Psoas muscle (tissue), 8 donors: ENCODE results near the gene COL5A1. TPM values are rescaled to one million over a fixed set of nuclear protein-coding genes. Genes with fewer than 3 reads are reported as not detected.

Experiments
- ATAC-seq, 4 donors: fragments of 200-7000 bp; cut with Tn5 transposase; one replicate each; pipeline ENCODE4 v1.9.1; 2020; ENCODE audit warnings: moderate library complexity in 3 of 4, mild to moderate bottlenecking in 2 of 4
- DNase-seq, 2 donors: peaks; one replicate each; pipeline ENCODE4 v3.0.0-alpha.2; 2020
- H3K27ac ChIP-seq: fragments of 200-600 bp; one replicate; pipeline ENCODE4 v1.8.0; 2022
- H3K27me3 ChIP-seq, 3 donors: fragments of 200-600 bp in 1 of 3; one replicate each; pipeline versions ENCODE4 v1.6.1 to v1.8.0; 2013 to 2022; ENCODE audit warnings: low read length in 2 of 3, mild to moderate bottlenecking in 2 of 3, moderate library complexity in 1 of 3; ENCODE audit not compliant: insufficient read depth in 3 of 3
- H3K36me3 ChIP-seq, 2 donors: fragments of 200-600 bp in 1 of 2; one replicate each; pipeline versions ENCODE4 v1.6.1 to v1.8.0; 2013 to 2022; ENCODE audit warnings: low read depth in 1 of 2, mild to moderate bottlenecking in 1 of 2, moderate library complexity in 1 of 2; ENCODE audit not compliant: insufficient read depth in 1 of 2
- H3K4me1 ChIP-seq: fragments of 200-600 bp; one replicate; pipeline ENCODE4 v1.8.0; 2022
- H3K4me3 ChIP-seq: fragments of 200-600 bp; one replicate; pipeline ENCODE4 v1.8.0; 2022; ENCODE audit warnings: mild to moderate bottlenecking
- H3K9me3 ChIP-seq: fragments of 200-600 bp; one replicate; pipeline ENCODE4 v1.8.0; 2022
- WGBS, 3 donors: extraction: QIAGEN DNeasy Blood & Tissue Kit; methylation state at CpG; one replicate each; pipeline versions ENCODE4 v1.1.6 to v1.1.7; 2013; 5-methylcytosine and 5-hydroxymethylcytosine counted together
- intact Hi-C, 2 donors: fragments of 100-400 bp; cut with DNase I; formaldehyde crosslinking; loops; one replicate each; pipeline versions ENCODE4 v1.11.0 to v1.14.2; 2022
- polyA plus RNA-seq, 3 donors: library from polyadenylated mRNA; stranded (reverse); fragments of 200-250 nt; gene quantifications; one replicate each; pipeline ENCODE4 v1.2.3, GENCODE V29; 2013
- total RNA-seq, 4 donors: library from RNA; stranded (reverse); fragmentation: NEBNext Ultra II Directional in 2 of 4; extraction: Animal tissue kit (Norgen Biotek cat#: 25700) in 2 of 4; gene quantifications; one replicate each; pipeline versions ENCODE4 v1.2.1 to v1.2.4, GENCODE V29; 2021 to 2023
- TF ChIP-seq, protein P1 (sequence below): fragments of 200-600 bp; IDR thresholded peaks from one replicate; pipeline ENCODE4 v1.8.0; 2022; ENCODE audit warnings: antibody characterized with exemption
- donor health status: healthy with polysubstance abuse.
- donor health status: DM: no; HTN: no; CAD: no; lungs with moderate emphysema.
- donor health status: Bipolar disorder and iron deficiency.
- donor health status: healthy.
- donor health status: DM: yes; HTN: yes; CAD: no.
- donor health status: DM: no; HTN: no; CAD: no.
- donor health status: DM: no; HTN: no; CAD: no.
- donor health status: DM: yes; HTN: yes; CAD: no.

The COL5A1 gene
- total and polyA plus RNA-seq, 7 donors, result 1.7 to 11.3 (median 3.4) TPM

DNA sequence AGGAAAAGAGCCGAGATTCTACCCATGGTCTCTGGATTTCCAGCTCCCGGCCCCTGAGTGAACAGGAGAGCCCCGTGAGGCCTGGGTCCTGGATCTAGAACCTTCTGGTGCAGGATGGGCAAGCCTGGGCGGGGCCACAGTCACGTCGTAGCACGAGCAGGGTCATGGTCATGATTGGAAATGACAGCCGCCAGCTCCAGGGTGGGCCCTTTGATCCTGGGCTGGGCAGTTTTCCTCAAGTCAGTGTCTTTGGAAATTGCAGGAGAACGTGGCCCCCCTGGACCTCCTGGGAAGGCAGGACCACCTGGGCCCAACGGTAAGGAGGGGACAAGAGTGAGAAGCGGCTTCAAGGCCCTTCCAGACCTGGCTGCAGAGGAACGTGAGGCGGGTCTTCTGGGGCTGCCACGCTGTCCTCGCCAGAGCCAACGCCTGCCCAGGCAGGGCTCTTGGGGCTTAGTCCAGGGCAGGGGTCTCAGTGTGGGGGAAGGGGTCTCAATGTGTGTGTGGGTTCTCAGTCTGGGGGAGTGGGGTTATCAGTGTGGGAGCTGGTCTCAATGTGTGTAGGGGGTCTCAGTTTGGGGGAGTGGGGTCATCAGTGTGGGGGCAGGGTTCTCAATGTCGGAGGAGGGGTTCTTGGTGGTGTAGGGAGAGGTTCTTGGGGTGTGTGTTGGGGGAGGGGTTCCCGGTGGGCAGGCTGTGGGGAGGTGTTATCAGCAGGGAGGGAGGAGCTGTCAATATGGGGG lies 241.6 kb downstream of the COL5A1 start:
- H3K4me3 ChIP-seq, result no peak overlapping the region
- no peaks in the 10 kb centered on the region for H3K9me3 ChIP-seq
- H3K27me3 ChIP-seq, result peaks cover 0 to 25% (median 3%) of the 10 kb centered on the region in 3 donors
- 83 to 90% (median 89%) methylated on average over 18 of the region's 18 CpGs for WGBS, 3 donors
- intact Hi-C loops, result no loop called here
- DNase-seq, result no peak
- ATAC-seq, result no peak
- H3K36me3 ChIP-seq, result no peaks in the 10 kb centered on the region
- TF ChIP-seq, protein P1, sequence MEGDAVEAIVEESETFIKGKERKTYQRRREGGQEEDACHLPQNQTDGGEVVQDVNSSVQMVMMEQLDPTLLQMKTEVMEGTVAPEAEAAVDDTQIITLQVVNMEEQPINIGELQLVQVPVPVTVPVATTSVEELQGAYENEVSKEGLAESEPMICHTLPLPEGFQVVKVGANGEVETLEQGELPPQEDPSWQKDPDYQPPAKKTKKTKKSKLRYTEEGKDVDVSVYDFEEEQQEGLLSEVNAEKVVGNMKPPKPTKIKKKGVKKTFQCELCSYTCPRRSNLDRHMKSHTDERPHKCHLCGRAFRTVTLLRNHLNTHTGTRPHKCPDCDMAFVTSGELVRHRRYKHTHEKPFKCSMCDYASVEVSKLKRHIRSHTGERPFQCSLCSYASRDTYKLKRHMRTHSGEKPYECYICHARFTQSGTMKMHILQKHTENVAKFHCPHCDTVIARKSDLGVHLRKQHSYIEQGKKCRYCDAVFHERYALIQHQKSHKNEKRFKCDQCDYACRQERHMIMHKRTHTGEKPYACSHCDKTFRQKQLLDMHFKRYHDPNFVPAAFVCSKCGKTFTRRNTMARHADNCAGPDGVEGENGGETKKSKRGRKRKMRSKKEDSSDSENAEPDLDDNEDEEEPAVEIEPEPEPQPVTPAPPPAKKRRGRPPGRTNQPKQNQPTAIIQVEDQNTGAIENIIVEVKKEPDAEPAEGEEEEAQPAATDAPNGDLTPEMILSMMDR, result no peak
- H3K27ac ChIP-seq, result no peak overlapping the region
- H3K4me1 ChIP-seq, result no peaks in the 10 kb centered on the region

DNA sequence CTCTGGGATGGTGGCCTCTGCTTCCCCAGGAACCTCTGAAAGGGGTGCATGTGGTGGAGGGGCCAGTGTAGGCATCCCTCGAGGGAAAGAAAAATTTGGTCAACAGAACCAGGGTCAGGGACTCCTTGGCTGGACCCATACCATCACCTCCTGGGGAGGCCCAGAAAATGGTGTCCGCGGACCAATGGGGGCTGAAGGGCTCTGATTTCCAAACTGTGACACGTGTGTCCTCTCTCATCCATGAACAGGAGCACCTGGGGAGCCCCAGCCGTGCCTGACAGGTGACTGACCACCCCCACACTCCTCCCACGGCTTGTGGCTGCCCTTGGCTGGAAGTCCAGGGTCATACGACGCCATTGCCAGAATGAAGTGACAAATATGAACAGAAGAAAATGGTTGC lies 242.9 kb downstream of the COL5A1 start:
- ATAC-seq (no peak), DNase-seq (no peak)
- 83 to 87% (median 83%) methylated on average over 8 of the region's 8 CpGs for WGBS, 3 donors
- TF ChIP-seq, protein P1, result no peak
- no peaks in the 10 kb centered on the region for H3K36me3 ChIP-seq
- no peaks in the 10 kb centered on the region for H3K4me1 ChIP-seq
- no peak overlapping the region for H3K27ac ChIP-seq
- H3K9me3 ChIP-seq, result no peaks in the 10 kb centered on the region
- no peak overlapping the region for H3K4me3 ChIP-seq
- intact Hi-C loops, result no loop called here
- peaks cover 0 to 21% (median 3%) of the 10 kb centered on the region in 3 donors for H3K27me3 ChIP-seq

DNA sequence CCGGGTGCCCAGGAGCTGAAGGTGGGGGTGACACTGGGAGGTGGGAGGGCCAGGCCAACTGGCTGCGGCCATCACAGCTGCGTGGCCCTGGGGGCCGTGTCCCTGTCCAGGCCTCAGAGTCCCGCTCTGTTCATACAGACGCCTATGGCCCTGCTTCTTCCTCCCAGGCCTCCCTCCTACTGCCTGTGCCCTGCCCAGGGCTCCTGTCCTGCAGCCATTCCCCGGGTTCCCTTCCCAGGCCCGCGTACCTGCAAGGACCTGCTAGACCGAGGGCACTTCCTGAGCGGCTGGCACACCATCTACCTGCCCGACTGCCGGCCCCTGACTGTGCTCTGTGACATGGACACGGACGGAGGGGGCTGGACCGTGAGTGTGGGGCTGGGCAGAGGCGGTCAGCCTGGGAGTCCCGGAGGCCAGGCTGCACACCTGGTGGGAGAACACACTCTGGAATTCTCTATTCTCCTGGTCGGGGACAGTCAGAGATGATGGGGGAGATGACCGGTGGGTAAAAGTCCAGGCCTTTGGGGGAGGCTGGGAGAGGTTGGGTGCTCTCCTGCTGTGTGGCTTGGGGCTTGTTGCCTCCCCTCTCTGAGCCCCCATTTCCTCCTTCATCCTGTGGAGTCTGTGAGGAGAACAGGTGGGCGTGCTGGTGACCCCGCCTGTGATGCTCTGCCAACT lies 243.5 kb downstream of the COL5A1 start:
- Histone ChIP-seq H3K9me3 (no peaks in the 10 kb centered on the region), H3K27me3 (peaks cover 0 to 17% (median 3%) of the 10 kb centered on the region in 3 donors), H3K27ac (no peak overlapping the region), H3K4me3 (no peak overlapping the region), H3K36me3 (no peaks in the 10 kb centered on the region), H3K4me1 (no peaks in the 10 kb centered on the region)
- intact Hi-C loops, result no loop called here
- WGBS, 3 donors, result 91 to 93% (median 93%) methylated on average over 21 to 22 of the region's 22 CpGs
- ATAC-seq, result no peak
- TF ChIP-seq, protein P1, result no peak
- DNase-seq, result no peak

DNA sequence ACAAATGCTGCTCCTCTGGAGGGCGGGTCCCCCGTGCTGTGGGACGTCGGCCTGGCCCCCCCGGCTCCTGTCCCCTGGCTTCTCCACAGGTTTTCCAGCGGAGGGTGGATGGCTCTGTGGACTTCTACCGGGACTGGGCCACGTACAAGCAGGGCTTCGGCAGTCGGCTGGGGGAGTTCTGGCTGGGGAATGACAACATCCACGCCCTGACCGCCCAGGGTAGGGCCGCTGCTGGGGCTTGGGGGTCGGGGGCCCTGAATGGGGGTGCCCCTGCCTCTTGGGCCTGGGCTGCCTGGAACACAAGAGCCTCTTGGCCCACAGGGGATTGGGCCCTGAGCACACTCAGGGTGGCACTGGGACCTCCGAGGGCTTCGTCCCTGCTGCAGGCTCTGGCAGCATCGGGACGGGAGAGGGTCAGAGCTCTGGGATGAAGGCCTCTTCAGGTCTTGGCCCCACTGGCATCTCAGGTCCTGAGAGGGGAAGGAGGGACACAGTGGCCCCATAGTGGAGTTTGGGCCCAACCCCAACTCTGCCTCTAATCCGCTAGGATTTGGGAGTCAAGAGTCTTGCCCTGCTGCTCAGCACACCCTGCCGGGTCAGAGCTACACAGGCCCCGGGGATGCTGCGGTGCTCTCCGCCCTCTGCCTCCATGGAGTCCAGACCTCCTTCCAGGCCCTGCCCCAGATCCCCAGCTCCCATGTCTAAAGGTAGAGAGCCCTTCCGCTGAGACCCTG lies 244.2 kb downstream of the COL5A1 start:
- no peak overlapping the region for H3K4me3 ChIP-seq
- TF ChIP-seq, protein P1, result no peak
- peaks cover 0 to 13% (median 3%) of the 10 kb centered on the region in 3 donors for H3K27me3 ChIP-seq
- intact Hi-C loops, result no loop called here
- no peaks in the 10 kb centered on the region for H3K9me3 ChIP-seq
- 84 to 92% (median 86%) methylated on average over 22 to 24 of the region's 24 CpGs for WGBS, 3 donors
- no peaks in the 10 kb centered on the region for H3K36me3 ChIP-seq
- no peaks in the 10 kb centered on the region for H3K4me1 ChIP-seq
- ATAC-seq, result no peak
- H3K27ac ChIP-seq, result no peak overlapping the region
- DNase-seq, result no peak
